Skeletal muscle tissue (tissue), 4 donors: ENCODE results near the gene S100P. TPM values are rescaled to one million over a fixed set of nuclear protein-coding genes. Genes with fewer than 3 reads are reported as not detected.
"Not testable (repeated sequence)": the region's sequence is repeated elsewhere in the genome, so short reads cannot be mapped to it uniquely, and the experiment has no call there.

Experiments
- H3K27ac ChIP-seq: one replicate; pipeline ENCODE4 v1.7.0; 2013; ENCODE audit warnings: mild to moderate bottlenecking, low read depth, low read length, inconsistent platforms
- H3K27me3 ChIP-seq, 3 donors: one replicate each; pipeline ENCODE4 v1.7.0; 2013; ENCODE audit warnings: low read length in 3 of 3; ENCODE audit not compliant: control insufficient read depth in 3 of 3, insufficient read depth in 3 of 3
- H3K36me3 ChIP-seq, 3 donors: one replicate each; pipeline ENCODE4 v1.7.0; 2013; ENCODE audit warnings: low read length in 3 of 3; ENCODE audit not compliant: control insufficient read depth in 3 of 3, insufficient read depth in 3 of 3
- H3K4me1 ChIP-seq, 3 donors: one replicate each; pipeline ENCODE4 v1.7.0; 2013; ENCODE audit warnings: low read length in 3 of 3, mild to moderate bottlenecking in 3 of 3; ENCODE audit not compliant: control insufficient read depth in 3 of 3, insufficient read depth in 3 of 3
- H3K4me3 ChIP-seq, 3 donors: one replicate each; pipeline ENCODE4 v1.7.0; 2013; ENCODE audit warnings: low read length in 3 of 3
- H3K9ac ChIP-seq, 3 donors: one replicate each; pipeline ENCODE4 v1.7.0; 2013; ENCODE audit warnings: low read length in 3 of 3, mild to moderate bottlenecking in 3 of 3, moderate library complexity in 2 of 3, low read depth in 1 of 3
- H3K9me3 ChIP-seq, 3 donors: one replicate each; pipeline ENCODE4 v1.7.0; 2013; ENCODE audit warnings: low read length in 3 of 3; ENCODE audit not compliant: control insufficient read depth in 3 of 3
- total RNA-seq: library from RNA; depleted of rRNA; stranded (reverse); fragments of >200 nt; gene quantifications from one replicate; pipeline ENCODE4 v1.2.3, GENCODE V29; 2014
- donor health status: Osteomylitis.

S100P gene
- 0.52 TPM for total RNA-seq

GRCh38 chr4:6693231-6694176 is at the start of gene S100P:
Gene S100P, plus strand, starts transcription at chr4:6693878. Its CDS starts 55 bp downstream, at chr4:6693933.
- no peak within 1 kb of the TSS for H3K27ac ChIP-seq
- no peaks in the 10 kb centered on the region for H3K27me3 ChIP-seq
- H3K4me1 ChIP-seq: peaks cover 12 to 39% (median 22%) of the 10 kb centered on the region in 3 donors
- peak within 1 kb of the TSS in 2 of 3 donors; percentile 12 to 33 for H3K9ac ChIP-seq
- H3K36me3 ChIP-seq: no peaks in the 10 kb centered on the region
- no peaks in the 10 kb centered on the region for H3K9me3 ChIP-seq
- no peak within 1 kb of the TSS for H3K4me3 ChIP-seq

GRCh38 chr4:6644792-6645530 is 48.7 kb upstream of the S100P start:
- Histone ChIP-seq H3K9me3 (no peaks in the 10 kb centered on the region), H3K9ac (no peak overlapping the region), H3K4me1 (peaks cover 27 to 49% (median 27%) of the 10 kb centered on the region in 3 donors), H3K27ac (no peak overlapping the region), H3K36me3 (peaks cover 15 to 17% (median 17%) of the 10 kb centered on the region in 3 donors), H3K27me3 (no peaks in the 10 kb centered on the region), H3K4me3 (no peak overlapping the region)

- H3K9me3 ChIP-seq: no peaks in the 10 kb centered on the region
- H3K4me1 ChIP-seq: peaks cover 18 to 33% (median 19%) of the 10 kb centered on the region in 3 donors
- H3K9ac ChIP-seq: no peak overlapping the region
- no peak overlapping the region for H3K4me3 ChIP-seq
- no peak overlapping the region for H3K27ac ChIP-seq
- H3K36me3 ChIP-seq: peaks cover 9 to 14% (median 11%) of the 10 kb centered on the region in 3 donors
- H3K27me3 ChIP-seq: no peaks in the 10 kb centered on the region
Measured at GRCh38 chr4:6647169-6647568, 46.5 kb upstream of the S100P start.

GRCh38 chr4:6647582-6648230 is 46.0 kb upstream of the S100P start:
- Histone ChIP-seq H3K4me1 (peaks cover 13 to 27% (median 13%) of the 10 kb centered on the region in 3 donors), H3K27ac (no peak overlapping the region), H3K9me3 (no peaks in the 10 kb centered on the region), H3K4me3 (no peak overlapping the region), H3K36me3 (peaks cover 6 to 8% (median 7%) of the 10 kb centered on the region in 3 donors), H3K9ac (no peak overlapping the region), H3K27me3 (no peaks in the 10 kb centered on the region)

GRCh38 chr4:6649216-6649615 is 44.5 kb upstream of the S100P start:
- Histone ChIP-seq H3K27me3 (no peaks in the 10 kb centered on the region), H3K4me3 (no peak overlapping the region), H3K9ac (no peak overlapping the region), H3K27ac (no peak overlapping the region), H3K4me1 (peaks cover 0 to 12% (median 3%) of the 10 kb centered on the region in 3 donors), H3K36me3 (no peaks in the 10 kb centered on the region), H3K9me3 (no peaks in the 10 kb centered on the region)

- H3K4me1 ChIP-seq, H3K4me3 ChIP-seq, H3K36me3 ChIP-seq, H3K27ac ChIP-seq, H3K27me3 ChIP-seq, H3K9me3 ChIP-seq, H3K9ac ChIP-seq: not testable (repeated sequence)
Measured at GRCh38 chr4:6654211-6654610, 39.5 kb upstream of the S100P start.

GRCh38 chr4:6655291-6655690 is 38.4 kb upstream of the S100P start:
- not testable (repeated sequence) for H3K27ac ChIP-seq, H3K9ac ChIP-seq, H3K36me3 ChIP-seq, H3K4me3 ChIP-seq, H3K9me3 ChIP-seq, H3K27me3 ChIP-seq, H3K4me1 ChIP-seq

- H3K9me3 ChIP-seq: no peaks in the 10 kb centered on the region
- H3K9ac ChIP-seq: no peak overlapping the region
- H3K27me3 ChIP-seq: peaks cover 3 to 13% (median 5%) of the 10 kb centered on the region in 3 donors
- peaks cover 0 to 3% (median 3%) of the 10 kb centered on the region in 3 donors for H3K4me1 ChIP-seq
- H3K36me3 ChIP-seq: no peaks in the 10 kb centered on the region
- H3K4me3 ChIP-seq: no peak overlapping the region
- no peak overlapping the region for H3K27ac ChIP-seq
Measured at GRCh38 chr4:6655924-6656323, 37.8 kb upstream of the S100P start.

GRCh38 chr4:6657242-6658208 is 36.2 kb upstream of the S100P start:
- H3K4me3 ChIP-seq: no peak overlapping the region
- no peaks in the 10 kb centered on the region for H3K9me3 ChIP-seq
- no peak overlapping the region for H3K27ac ChIP-seq
- H3K9ac ChIP-seq: no peak overlapping the region
- no peaks in the 10 kb centered on the region for H3K36me3 ChIP-seq
- peaks cover 3 to 18% (median 5%) of the 10 kb centered on the region in 3 donors for H3K27me3 ChIP-seq
- H3K4me1 ChIP-seq: peaks cover 0 to 3% (median 3%) of the 10 kb centered on the region in 3 donors
